ENCODE data around the gene CRTC1.
"Not testable (repeated sequence)": the region's sequence is repeated elsewhere in the genome, so short reads cannot be mapped to it uniquely, and the experiment has no call there.

Gene CRTC1

GRCh38 chr19:18668744-18669523 lies 14.5 kb upstream of the CRTC1 start:
- in situ Hi-C loops (cut with MboI; ENCODE audit: low sequenced_read_pairs) = no loop called here

DNA sequence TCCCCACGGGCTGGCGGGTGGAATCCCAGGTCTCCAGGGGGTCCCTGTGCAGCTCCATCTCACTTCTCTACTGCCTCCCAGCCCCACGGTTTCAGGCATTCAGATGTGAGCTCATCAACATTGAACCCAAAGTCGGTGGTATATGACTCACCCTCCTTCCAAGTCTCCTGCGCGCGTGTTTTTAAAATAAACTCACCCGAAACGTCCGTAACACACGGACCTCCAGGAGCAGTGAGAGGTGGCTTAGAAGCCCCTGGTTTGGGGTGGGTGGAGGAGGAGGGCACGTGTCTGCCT lies 14.0 kb upstream of the CRTC1 start:
- in situ Hi-C loops (cut with MboI; ENCODE audit: low sequenced_read_pairs) = no loop called here

DNA sequence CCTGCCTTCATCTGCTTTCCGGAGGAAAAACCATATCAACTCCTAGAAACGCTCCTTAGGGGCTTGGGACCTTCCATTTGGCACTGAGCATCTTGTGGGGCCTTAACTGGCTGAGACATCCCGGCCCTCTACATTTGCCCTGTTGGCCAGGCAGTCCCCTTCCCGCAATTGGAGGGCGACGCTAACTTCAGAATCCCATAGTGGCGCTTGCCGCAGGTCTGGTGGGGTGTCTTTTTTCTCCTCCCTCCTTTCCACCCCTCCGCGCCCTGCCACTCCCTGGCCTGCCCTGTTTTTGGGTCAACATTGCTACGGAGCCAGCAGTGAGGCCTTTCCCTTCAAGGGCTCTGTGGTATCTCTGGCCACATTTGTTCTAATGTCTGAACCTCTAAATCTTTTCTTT lies 13.6 kb upstream of the CRTC1 start:
- in situ Hi-C loops (cut with MboI; ENCODE audit: low sequenced_read_pairs) = no loop called here

DNA sequence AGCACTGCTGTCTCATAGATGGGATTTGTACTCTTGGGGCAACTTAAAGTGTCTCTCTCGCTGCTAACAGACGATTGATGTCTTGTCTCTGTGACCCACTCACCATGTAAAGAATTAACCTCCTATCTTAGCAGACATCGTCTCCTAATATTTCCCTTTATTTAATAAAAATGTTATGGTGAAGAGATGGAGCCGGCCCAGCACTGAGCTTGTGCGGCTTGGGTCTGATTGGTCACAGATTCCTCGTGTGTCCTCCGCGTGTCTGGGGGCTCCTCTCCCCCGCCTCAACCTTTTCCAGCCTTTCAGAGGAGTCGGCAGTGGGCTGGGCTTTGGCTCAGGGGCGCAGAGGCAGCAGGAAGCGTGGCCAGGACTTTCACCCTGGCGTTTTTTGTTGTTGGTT lies 13.2 kb upstream of the CRTC1 start:
- in situ Hi-C loops (cut with MboI; ENCODE audit: low sequenced_read_pairs) = no loop called here

DNA sequence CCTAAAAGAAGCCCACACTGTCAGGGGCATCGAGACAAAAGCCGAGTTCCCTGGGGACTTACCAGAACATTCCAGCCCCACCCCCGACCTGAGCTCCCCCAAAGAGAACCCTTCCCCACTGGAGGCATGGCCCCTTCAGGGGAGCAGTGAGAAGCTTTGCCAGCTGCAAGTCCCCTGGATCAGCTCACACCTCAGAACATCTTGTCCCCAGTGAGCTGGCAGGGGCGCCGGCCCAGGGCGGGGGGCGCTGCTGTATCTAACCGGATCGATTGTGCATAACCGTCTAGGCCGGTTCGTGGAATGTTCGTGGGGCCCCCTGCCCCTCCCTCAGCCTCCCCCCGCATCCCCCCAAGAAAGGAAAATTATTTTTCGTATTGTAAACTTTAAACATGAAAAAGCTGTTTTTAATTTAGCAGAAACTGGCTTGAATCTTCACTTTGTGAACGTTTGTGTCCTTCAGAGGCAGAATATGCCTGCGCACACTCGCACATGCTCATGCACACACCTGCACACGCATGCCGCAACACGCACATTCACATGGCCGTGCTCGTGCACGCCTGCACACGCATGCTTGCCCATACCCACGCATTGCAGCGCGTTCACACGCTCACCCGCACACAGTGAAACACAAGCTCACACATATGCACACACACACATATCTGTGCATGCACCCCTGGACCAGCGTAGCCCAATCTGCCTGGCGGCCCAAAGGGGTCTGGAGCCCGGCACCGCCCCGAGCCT lies 12.0 kb upstream of the CRTC1 start:
- in situ Hi-C loops (cut with MboI; ENCODE audit: low sequenced_read_pairs) = no loop called here

DNA sequence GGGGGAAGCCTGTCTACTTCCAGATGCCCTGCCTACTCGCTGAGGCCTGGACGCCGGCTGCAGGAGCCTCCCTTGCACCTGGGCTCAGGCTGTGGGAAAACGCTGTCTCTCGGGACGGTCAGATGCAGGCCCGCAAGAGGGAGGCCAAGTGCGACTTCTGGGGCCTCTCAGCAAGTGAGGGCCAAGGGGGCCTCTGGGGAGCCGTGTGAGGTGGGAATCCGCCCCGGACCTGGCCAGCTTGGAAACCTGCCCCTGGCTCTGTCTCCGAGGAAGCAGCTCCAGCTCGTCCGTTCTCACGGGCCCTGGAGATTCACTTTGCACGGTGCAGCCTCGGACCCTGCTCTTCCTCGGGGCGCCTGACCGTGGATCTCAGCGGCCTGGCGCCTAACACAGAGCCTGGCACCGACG lies 11.4 kb upstream of the CRTC1 start:
- in situ Hi-C loops (cut with MboI; ENCODE audit: low sequenced_read_pairs) = no loop called here

- in situ Hi-C loops (cut with MboI; ENCODE audit: low sequenced_read_pairs) = no loop called here
Measured at GRCh38 chr19:18672606-18673337, 10.7 kb upstream of the CRTC1 start.

GRCh38 chr19:18674616-18675015 lies 8.9 kb upstream of the CRTC1 start:
- in situ Hi-C loops (cut with MboI; ENCODE audit: low sequenced_read_pairs) = no loop called here

GRCh38 chr19:18675779-18676178 lies 7.7 kb upstream of the CRTC1 start:
- in situ Hi-C loops (cut with MboI; ENCODE audit: low sequenced_read_pairs) = no loop called here

GRCh38 chr19:18676692-18677091 lies 6.8 kb upstream of the CRTC1 start:
- in situ Hi-C loops (cut with MboI; ENCODE audit: low sequenced_read_pairs) = no loop called here

DNA sequence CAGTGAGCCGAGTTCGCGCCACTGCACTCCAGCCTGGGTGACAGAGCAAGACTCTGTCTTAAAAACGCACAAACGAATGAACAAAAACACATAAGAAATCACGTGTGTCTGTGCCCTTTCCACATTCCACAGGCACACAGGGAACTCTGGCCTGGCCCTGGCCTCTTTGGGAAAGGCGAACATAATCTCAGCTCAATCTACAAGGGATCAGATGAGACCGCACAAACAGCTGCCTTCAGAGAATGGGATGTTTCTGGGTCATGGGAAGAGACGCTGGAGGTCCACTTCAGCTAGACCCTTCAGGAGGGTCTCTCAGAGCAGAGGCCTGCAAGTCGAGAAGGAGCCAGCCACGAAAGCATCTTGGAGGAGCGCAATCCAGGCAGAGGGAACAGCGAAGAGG lies 6.3 kb upstream of the CRTC1 start:
- in situ Hi-C loops (cut with MboI; ENCODE audit: low sequenced_read_pairs) = no loop called here

GRCh38 chr19:18680148-18680547 lies 3.3 kb upstream of the CRTC1 start:
- in situ Hi-C loops (cut with MboI; ENCODE audit: low sequenced_read_pairs) = not testable (repeated sequence)

DNA sequence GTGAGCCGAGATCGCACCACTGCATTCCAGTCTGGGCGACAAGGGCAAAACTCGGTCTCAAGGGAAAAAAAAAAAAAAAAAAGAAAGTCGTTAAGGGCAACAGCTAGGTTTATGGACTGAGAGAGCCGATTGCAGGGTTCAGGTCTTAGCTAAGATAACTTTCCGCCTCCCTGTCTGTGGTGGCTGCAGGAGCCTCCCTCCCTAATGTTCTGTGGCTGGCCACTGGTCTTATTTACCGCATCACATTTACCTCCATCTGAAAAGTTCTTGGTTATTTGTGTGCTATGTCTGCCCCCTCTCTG lies 722 bp upstream of the CRTC1 start:
- in situ Hi-C loops (cut with MboI; ENCODE audit: low sequenced_read_pairs) = no loop called here

- in situ Hi-C loops (cut with MboI; ENCODE audit: low sequenced_read_pairs) = no loop called here
Measured at GRCh38 chr19:18683958-18684641, 620 bp downstream of the CRTC1 start.

DNA sequence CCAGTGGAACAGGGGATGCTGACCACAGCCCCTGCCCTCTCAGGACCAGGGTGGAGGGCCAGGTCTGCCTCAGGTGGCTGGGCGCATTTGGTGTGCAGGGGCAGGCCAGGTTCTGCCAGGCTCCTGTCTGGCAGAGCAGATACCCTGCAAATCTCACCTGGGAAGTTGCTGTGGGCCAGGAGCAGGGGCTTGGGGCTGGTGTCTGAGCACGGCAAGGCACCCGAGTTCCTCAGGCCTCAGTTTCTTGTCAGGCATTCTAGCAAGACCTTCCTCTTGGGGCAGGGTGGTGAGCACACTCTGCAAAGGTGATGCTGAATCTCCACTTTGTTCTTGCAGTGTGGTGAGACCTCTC lies 1.1 kb downstream of the CRTC1 start:
- in situ Hi-C loops (cut with MboI; ENCODE audit: low sequenced_read_pairs) = no loop called here

- in situ Hi-C loops (cut with MboI; ENCODE audit: low sequenced_read_pairs) = no loop called here
Measured at GRCh38 chr19:18685597-18686190, 2.2 kb downstream of the CRTC1 start.

DNA sequence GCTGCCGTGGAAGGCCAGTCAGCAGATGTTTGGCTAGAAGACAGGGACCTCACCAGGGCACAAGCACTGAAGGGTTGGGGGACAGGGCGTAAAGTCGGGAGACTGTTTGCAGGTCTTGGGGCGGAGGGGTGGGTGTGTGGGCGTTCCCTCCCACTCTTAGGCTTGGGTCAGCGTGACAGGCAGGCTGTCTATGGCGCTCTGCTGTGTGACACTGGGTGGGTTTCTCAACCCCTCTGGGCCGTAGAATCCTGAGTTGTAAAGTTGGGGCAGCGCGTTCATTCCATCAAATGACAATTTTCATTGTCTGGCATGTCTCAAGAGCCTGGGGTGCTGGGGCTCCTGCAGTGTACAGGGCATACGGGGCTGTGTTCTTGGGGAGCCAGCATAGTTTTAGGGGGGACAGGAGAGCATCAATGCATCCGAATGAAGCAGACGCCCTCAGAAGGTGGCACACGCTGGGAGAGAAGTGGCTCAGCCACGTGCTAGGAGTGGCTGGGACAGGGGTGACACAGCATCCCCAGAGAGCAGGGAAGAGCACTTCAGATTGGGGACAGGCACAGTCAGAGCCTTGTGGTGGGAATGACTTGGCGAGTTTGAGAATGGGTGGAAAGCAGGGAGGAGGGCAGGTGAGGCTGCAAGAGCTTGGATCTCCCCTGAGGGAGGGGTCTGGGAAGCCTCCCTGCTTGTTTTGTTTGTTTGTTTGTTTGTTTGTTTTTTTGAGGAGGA lies 4.4 kb downstream of the CRTC1 start:
- in situ Hi-C loops (cut with MboI; ENCODE audit: low sequenced_read_pairs) = no loop called here

- in situ Hi-C loops (cut with MboI; ENCODE audit: low sequenced_read_pairs) = no loop called here
Measured at GRCh38 chr19:18696023-18696422, 12.5 kb downstream of the CRTC1 start.

DNA sequence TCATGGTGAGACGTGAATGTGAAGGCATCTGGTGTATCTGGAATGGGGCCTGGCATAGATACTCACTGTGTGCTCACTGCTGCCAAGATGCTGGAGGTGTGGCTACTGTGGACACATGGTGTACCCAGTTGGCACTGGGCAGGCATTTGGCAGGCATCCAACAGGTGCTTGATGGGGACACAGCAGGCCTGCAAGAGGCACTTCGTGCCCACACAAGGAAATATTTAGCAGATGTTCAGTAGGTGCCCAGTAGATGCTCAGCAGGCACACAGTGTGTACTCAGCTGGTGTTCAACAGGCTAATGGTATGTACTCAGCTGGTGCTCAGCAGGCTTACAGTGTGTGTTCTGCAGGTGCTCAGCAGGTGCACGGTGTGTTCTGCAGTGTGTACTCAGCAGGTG lies 14.2 kb downstream of the CRTC1 start:
- in situ Hi-C loops (cut with MboI; ENCODE audit: low sequenced_read_pairs) = no loop called here

GRCh38 chr19:18698321-18699167 lies 15.1 kb downstream of the CRTC1 start:
- in situ Hi-C loops (cut with MboI; ENCODE audit: low sequenced_read_pairs) = no loop called here

All from HL-60/S4 treated with retinoic acid at 250 ng/mL for 4 days and 3 days (cell line).